HG03139 (cell line): ENCODE results near the gene CACUL1.

Experiments
- ATAC-seq: cut with Tn5 transposase; IDR thresholded peaks from one replicate; pipeline ENCODE4 v1.9.1; 2021; ENCODE audit not compliant: unreplicated experiment

The CACUL1 gene

DNA sequence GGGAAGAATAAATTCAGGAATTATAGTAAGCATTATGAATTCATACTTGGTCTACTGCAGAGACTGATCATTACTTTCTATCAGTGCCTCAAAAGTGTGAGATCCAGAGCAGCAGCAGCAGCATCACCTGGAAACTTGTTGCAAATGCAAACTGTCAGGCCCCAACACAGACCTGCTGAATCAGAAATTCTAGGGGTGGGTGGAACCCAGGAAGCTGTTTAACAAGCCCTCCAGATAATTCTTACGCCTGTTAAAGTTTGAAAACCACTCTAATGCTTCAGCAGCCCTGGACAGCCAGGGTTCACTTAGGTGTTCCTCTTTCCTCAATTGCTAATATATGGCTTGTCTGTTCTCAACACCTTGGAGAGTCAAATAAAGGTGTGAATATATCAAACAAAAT, 19.5 kb downstream of the CACUL1 start:
- no peak for ATAC-seq

- ATAC-seq = no peak
These were observed 20.3 kb downstream of the CACUL1 start for GRCh38 chr10:118734475-118734874.

GRCh38 chr10:118732245-118733165, 22.3 kb downstream of the CACUL1 start:
- ATAC-seq = peak; percentile 44

GRCh38 chr10:118730756-118731456, 23.9 kb downstream of the CACUL1 start:
- ATAC-seq = no peak

DNA sequence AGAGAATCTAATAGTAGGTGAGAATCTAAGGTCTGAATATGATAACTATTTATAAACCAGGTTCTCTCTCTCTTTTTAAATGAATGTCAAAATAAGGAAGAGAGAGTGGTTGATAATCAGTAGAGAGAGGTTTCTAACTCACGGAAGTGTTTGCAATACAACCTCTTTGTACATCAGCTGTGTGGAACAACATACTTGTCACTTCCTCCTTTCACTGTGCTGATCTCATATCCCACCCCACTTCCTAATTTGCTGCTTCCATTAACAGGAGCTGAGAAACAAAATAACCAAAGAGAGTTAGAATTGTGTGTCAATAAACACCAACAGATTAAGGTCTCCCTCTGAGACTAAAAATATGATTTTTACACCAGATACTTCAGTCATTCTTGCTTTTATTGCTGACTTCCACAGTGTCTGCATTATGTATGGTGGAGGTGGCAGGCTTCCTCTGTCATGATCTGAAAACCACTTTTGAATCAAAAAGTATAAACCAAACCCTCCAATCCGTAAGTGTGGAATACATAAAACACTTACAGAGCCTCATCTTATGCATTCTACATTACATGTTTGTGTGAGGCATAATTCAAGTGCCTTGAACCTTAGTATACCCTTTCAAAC, 25.0 kb downstream of the CACUL1 start:
- peak; percentile 83 for ATAC-seq

GRCh38 chr10:118729200-118729599, 25.6 kb downstream of the CACUL1 start:
- ATAC-seq = no peak

DNA sequence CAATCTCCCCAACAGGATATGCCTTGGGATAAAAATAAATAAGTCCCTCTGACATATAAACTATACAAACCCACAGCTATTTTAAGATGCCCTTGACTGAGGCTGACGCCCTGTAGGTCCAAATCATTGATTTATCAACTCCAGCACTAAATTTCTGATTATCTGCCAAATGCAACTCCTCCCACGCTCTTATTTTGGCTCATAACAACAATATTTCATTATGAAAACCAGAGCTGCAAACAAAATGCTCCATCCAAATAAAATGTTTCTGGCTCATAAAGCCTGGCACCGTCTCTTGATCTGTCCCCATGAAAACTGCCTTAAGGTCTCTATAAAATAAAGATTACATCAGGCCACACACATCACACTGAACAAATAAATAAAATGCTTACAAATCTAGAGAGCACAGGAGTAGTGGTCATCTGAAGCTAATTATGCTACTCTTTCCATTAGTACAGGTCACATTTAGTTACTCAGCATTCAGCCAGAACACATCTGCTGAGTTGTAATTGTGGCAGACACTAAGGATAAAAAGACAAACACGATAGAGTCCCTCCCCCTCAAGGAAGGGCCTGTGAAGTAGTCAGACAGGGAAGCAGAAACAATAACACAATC, 28.8 kb downstream of the CACUL1 start:
- ATAC-seq = no peak

DNA sequence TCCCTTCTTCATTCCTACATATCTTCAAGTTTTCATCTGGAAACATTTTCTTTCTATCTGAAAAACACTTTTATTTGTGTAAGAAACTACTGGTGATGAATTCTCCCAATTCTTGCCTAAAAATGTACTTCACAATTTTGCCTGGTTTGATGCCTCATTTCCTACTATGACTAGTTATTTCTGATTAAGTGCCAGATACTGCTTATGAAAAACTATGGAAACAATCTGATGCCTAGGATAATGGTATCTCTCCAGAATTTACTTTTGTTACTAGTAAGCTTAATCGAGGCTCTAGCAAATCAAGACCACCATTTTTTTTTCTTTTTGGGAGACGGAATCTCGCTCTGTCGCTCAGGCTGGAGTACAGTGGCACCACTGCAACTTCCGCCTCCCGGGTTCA, 31.3 kb downstream of the CACUL1 start:
- ATAC-seq = no peak

GRCh38 chr10:118721539-118721876, 33.3 kb downstream of the CACUL1 start:
- ATAC-seq = no peak

DNA sequence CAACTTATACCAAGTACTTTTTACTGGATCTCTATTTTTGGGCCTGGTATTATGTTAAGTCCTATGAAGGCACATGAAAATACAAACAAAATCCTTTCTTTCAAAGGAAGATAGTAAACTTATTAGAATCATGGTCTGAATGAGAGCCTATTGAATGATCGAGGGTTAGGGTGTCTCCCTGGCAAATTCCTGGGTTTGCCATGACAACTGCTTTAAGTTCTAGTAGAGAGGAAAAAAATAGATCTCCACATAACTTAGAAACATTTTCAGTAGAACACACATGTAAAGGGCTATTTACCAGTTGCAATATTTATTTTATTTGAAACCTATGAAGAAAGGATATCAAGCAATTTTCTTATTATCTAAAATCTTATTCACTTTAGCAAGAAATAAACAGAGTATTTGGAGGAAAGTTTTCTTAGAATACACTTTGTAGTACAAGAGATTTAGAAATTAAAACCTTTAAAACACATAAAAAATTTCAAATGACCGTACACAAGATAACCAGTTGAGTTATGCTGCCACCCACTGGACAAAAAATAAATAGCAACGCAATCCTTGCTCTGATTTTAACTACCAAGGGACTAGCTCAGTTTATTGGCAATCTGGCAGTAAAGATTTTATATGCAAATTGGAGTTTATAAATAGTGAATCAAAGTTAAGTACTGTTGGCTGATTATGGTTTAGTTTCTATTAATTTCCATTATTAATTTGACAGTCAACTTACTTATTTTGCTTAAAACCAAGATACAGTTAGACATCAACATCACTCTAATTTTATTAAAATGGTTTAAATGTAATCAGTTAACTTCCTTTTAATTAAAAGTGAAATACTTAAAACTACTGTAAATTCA, 33.9 kb downstream of the CACUL1 start:
- no peak for ATAC-seq

DNA sequence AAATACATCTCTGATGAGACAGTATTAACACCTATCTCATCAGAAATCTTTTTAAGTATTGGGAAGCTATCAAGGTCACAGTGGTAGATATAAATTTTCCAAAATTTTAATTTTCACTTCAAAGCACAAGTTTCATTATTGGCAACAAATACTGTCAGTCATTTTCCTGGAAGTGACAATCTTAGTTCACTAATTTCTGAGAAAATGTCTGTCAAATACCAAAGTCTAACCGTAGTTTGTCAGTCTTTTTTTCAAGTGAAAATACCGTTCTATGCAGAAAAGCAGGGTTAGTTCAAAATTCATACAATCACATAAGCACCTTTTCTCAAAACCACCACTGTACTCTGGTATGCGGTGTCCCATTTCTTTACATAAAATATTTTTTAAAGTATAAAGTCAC, 40.4 kb downstream of the CACUL1 start:
- ATAC-seq = no peak

DNA sequence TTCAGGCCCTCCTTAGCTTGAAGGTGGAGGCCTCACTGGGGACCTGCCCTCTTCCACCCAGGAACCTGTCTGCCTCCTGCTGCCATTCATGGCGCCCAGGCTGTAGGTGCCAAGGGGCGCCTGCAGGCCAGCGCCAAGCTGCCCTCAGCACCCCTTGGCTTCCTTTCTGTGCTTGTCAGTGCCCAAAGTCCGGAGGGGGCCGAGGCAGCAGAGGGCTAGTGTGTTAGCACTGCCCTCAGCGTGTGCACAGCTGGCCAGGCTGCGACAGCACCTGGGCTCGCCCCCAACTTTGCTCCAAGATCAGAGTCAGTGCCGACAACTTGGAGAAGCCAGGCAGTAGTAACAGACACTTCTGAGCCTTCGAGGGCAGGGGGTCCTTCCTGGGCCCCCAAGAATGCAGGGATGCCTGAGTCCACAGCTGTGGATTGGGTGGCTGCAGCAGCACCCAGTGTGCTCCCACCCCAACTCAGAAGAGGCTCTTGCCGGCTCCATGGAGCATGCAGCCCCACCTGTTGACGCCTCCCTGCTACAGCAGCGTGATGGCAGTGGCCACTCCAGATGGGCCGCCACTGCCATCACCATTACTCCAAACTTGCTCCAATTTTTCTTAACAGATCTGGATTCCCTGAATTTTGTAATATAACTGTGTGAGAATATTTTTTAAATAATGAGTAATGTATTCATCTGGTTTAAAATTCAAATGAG, 41.7 kb downstream of the CACUL1 start:
- ATAC-seq = no peak

- ATAC-seq = no peak
These were observed 42.7 kb downstream of the CACUL1 start for GRCh38 chr10:118712080-118712479.

DNA sequence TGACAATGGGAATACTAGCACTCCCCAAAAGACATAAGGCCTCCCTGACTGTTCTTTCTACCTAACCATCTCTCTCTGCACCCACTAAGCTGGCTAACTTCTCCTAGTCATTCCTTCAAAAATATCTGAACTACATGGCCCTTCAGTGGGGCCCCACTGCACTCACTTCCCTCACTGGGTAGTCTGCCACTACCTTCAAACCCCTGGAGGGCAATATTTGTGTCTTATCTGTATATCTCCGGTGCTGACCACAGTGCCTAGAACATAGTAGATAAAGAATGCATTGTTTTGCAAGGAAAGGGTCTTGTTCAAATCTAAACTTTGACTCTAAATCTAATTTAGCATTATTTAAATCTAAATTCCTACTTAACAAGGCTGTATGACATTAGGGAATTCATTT, 44.3 kb downstream of the CACUL1 start:
- no peak for ATAC-seq

- no peak for ATAC-seq
These were observed 46.2 kb downstream of the CACUL1 start for GRCh38 chr10:118708571-118708970.

DNA sequence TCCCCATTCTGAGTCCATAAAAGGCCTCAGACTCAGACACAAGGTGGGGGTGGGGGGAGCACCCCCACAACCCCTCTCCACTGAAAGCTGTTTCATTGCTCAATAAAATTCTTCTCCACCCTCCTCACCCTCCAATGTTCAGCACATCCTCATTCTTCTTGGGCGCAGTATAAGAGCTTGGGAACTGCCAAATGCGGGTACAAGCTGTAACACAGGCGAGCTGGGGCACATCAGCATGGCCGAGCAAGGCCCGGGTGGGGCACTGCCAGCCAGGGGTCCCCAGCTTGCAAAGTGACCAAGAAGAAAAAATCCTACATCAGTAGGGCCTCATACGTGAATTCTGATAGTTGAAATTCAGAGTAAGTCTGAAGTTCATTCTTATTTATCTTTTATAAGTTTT, 50.1 kb downstream of the CACUL1 start:
- no peak for ATAC-seq

- ATAC-seq = no peak
These were observed 53.0 kb downstream of the CACUL1 start for GRCh38 chr10:118701529-118702323.

DNA sequence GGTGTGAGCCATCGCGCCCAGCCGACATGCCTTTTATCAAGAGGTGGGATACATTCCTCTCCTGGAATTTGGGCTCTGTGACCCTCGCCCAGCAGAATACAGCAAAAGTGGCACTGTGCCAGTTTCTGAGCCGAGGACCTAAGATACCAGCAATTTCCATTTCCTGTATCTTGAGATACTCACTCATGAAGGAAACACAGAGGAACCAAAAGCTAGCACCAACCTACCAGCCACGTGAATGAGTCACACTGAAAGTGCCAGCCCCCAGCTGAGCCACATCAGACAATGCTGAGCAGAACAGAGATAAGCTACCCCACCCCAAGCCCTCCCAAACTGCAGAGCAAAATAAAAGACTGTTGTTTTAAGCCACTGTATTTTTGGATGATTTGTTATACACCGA, 56.3 kb downstream of the CACUL1 start:
- peak; percentile 95 for ATAC-seq

- no peak for ATAC-seq
These were observed 59.9 kb downstream of the CACUL1 start for GRCh38 chr10:118694848-118695247.
